AG04450 (cell line): ENCODE results near the gene INPP5A. TPM values are rescaled to one million over a fixed set of nuclear protein-coding genes. Genes with fewer than 3 reads are reported as not detected.
"Not testable (repeated sequence)": the region's sequence is repeated elsewhere in the genome, so short reads cannot be mapped to it uniquely, and the experiment has no call there.

Experiments
- CTCF ChIA-PET: fragments of 300-600, 350-600 bp; formaldehyde crosslinking; extraction: SDS; loops from one replicate; lab custom pipeline; 2022; ENCODE audit warnings: antibody characterized with exemption, inconsistent platforms; lab: Charles Lee
- POLR2A ChIA-PET: fragments of 350-600 bp; formaldehyde crosslinking; extraction: SDS; loops from one replicate; lab custom pipeline; 2021; ENCODE audit warnings: antibody characterized with exemption, inconsistent platforms; lab: Yijun Ruan, JAX
- DNase-seq: peaks from one replicate; pipeline ENCODE4 v3.0.0-alpha.2; 2011; ENCODE audit warnings: low read depth, low spot score
- H3K27ac ChIP-seq: one replicate; pipeline ENCODE4 v1.5.1; 2012; ENCODE audit warnings: low read depth, low read length, control low read depth
- H3K27me3 ChIP-seq: one replicate; pipeline ENCODE4 v1.6.0; 2012; ENCODE audit warnings: low read length; ENCODE audit not compliant: control insufficient read depth, insufficient read depth
- H3K4me3 ChIP-seq: 2 replicates; pipeline ENCODE4 v1.5.1; 2011; ENCODE audit warnings: mild to moderate bottlenecking, low read depth, low read length, control low read depth
- H3K9me3 ChIP-seq: 2 replicates; pipeline ENCODE4 v1.5.1; 2012; ENCODE audit warnings: low read length; ENCODE audit not compliant: control insufficient read depth, insufficient read depth
- CTCF ChIP-seq: IDR thresholded peaks from 2 replicates; pipeline ENCODE4 v1.5.1; 2011; ENCODE audit warnings: low read depth, low read length, control low read depth, inconsistent platforms
- polyA minus RNA-seq: library from RNA; depleted of rRNA, polyadenylated mRNA; stranded (reverse); fragments of >200 nt; gene quantifications from 2 replicates; pipeline ENCODE4 v1.2.3, GENCODE V29; 2011; rRNA and poly(A)+ RNA removed
- polyA plus RNA-seq: library from polyadenylated mRNA; depleted of rRNA; stranded (reverse); fragments of >200 nt; gene quantifications from 2 replicates; pipeline ENCODE4 v1.2.3, GENCODE V29; 2011; rRNA removed

Gene INPP5A
- 20.2 and 22.5 TPM in 2 replicates for polyA plus RNA-seq
- polyA minus RNA-seq = 19.8 and 25.7 TPM in 2 replicates

GRCh38 chr10:132537684-132538001 is at the start of gene INPP5A:
TSS of gene INPP5A (plus strand) at chr10:132537787. CDS start at chr10:132538097, 310 bp downstream.
- H3K27ac ChIP-seq = peak within 1 kb of the TSS; percentile 21
- H3K4me3 ChIP-seq = peak within 1 kb of the TSS; percentile 69
- H3K27me3 ChIP-seq = no peaks in the 10 kb centered on the region
- no peaks in the 10 kb centered on the region; the same call in 1 of the 2 replicates for H3K9me3 ChIP-seq
- ChIA-PET POLR2A (no interaction called here), CTCF (no interaction called here)
- DNase-seq = no peak
- TF ChIP-seq CTCF = no peak

GRCh38 chr10:132488231-132488821 is 49.3 kb upstream of the INPP5A start:
- no peaks in the 10 kb centered on the region for H3K27me3 ChIP-seq
- H3K9me3 ChIP-seq = peaks cover 6% of the 10 kb centered on the region; the same call in 1 of the 2 replicates
- no peak for TF ChIP-seq CTCF
- no peak overlapping the region for H3K27ac ChIP-seq
- DNase-seq = no peak
- POLR2A ChIA-PET = no interaction called here
- H3K4me3 ChIP-seq = no peak overlapping the region
- CTCF ChIA-PET = no interaction called here

- Histone ChIP-seq H3K9me3 (peaks cover 6% of the 10 kb centered on the region; the same call in 1 of the 2 replicates), H3K4me3 (no peak overlapping the region), H3K27ac (no peak overlapping the region), H3K27me3 (no peaks in the 10 kb centered on the region)
- ChIA-PET CTCF (interaction anchor here (0.6 kb wide), 1 partner anchor 181 kb away, joined by 4 read pairs; the partner anchor contains the start of gene STK32C), POLR2A (no interaction called here)
- no peak for TF ChIP-seq CTCF
- peak; percentile 29 for DNase-seq
Observed at GRCh38 chr10:132489053-132489703, 48.4 kb upstream of the INPP5A start.

GRCh38 chr10:132489704-132490534 is 47.7 kb upstream of the INPP5A start:
- no peak for TF ChIP-seq CTCF
- Histone ChIP-seq H3K9me3 (peaks cover 6% of the 10 kb centered on the region; the same call in 1 of the 2 replicates), H3K27me3 (no peaks in the 10 kb centered on the region), H3K27ac (no peak overlapping the region), H3K4me3 (no peak overlapping the region)
- no peak for DNase-seq
- CTCF ChIA-PET = no interaction called here
- POLR2A ChIA-PET = no interaction called here

- POLR2A ChIA-PET, DNase-seq, H3K27ac ChIP-seq, H3K9me3 ChIP-seq, CTCF ChIA-PET, H3K27me3 ChIP-seq, H3K4me3 ChIP-seq: not testable (repeated sequence)
Observed at GRCh38 chr10:132491534-132491933, 46.1 kb upstream of the INPP5A start.
